ENCODE measurements around the gene DBT.

The DBT gene

GRCh38 chr1:100252901-100253300 is 3.3 kb upstream of the DBT start:
- H3K4me3 ChIP-seq (ENCODE audit: control insufficient read depth, low read depth, low read length): no peak overlapping the region
- no peak for DNase-seq (ENCODE audit: low read depth)
- TF ChIP-seq CTCF (IDR thresholded peaks at IDR 0.05; ENCODE audit: control insufficient read depth, insufficient read depth, low read depth, low read length, missing control alignments): no peak

DNA sequence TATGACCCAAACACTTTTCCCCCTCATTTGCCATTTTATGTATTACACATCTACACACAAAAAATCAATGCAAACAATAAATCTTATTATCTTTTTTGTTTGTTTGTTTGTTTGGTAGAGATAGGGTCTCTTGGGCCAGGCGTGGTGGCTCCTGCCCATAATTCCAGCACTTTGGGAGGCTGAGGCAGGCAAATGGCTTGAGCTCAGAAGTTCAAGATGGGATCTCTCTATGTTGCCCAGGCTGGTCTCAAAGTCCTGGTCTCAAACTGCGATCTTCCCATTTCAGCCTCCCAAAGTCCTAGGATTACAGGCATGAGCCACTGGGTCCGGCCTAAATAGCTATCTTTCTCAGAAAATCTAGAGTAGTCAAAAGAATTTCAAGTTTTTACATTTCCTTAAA is 1.2 kb upstream of the DBT start:
- no peak for DNase-seq (ENCODE audit: low read depth)
- H3K4me3 ChIP-seq (ENCODE audit: control insufficient read depth, low read depth, low read length): no peak overlapping the region
- no peak for TF ChIP-seq CTCF (IDR thresholded peaks at IDR 0.05; ENCODE audit: control insufficient read depth, insufficient read depth, low read depth, low read length, missing control alignments)

DNA sequence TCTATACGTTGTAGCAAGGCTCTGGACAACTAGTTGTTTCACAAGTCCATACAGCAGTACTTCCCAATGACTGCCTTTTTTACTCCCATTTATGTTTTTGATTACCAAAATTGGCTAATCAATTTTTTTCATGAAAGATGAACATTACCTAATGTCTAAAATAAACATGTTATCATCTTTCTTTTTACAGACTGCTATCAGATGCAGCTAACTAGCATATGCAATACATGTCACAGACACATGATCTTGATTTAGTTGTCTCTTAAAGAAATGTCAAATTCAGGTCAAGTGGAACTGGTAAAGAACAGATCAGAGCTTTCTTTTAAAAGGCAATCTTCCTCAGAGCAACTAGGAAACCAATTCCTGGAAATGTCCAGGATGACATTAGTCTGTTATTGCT is 630 bp upstream of the DBT start:
- no peak for DNase-seq (ENCODE audit: low read depth)
- H3K4me3 ChIP-seq (ENCODE audit: control insufficient read depth, low read depth, low read length): peak overlapping the region; percentile 85; the same call in 1 of the 2 replicates
- TF ChIP-seq CTCF (IDR thresholded peaks at IDR 0.05; ENCODE audit: control insufficient read depth, insufficient read depth, low read depth, low read length, missing control alignments): no peak

GRCh38 chr1:100249155-100249536 is 488 bp downstream of the DBT start:
- DNase-seq (ENCODE audit: low read depth): no peak
- TF ChIP-seq CTCF (IDR thresholded peaks at IDR 0.05; ENCODE audit: control insufficient read depth, insufficient read depth, low read depth, low read length, missing control alignments): no peak
- H3K4me3 ChIP-seq (ENCODE audit: control insufficient read depth, low read depth, low read length): peak overlapping the region; percentile 85

GRCh38 chr1:100246738-100247137 is 2.9 kb downstream of the DBT start:
- no peak for TF ChIP-seq CTCF (IDR thresholded peaks at IDR 0.05; ENCODE audit: control insufficient read depth, insufficient read depth, low read depth, low read length, missing control alignments)
- H3K4me3 ChIP-seq (ENCODE audit: control insufficient read depth, low read depth, low read length): no peak overlapping the region
- no peak for DNase-seq (ENCODE audit: low read depth)

- no peak for TF ChIP-seq CTCF (IDR thresholded peaks at IDR 0.05; ENCODE audit: control insufficient read depth, insufficient read depth, low read depth, low read length, missing control alignments)
- no peak for DNase-seq (ENCODE audit: low read depth)
- no peak overlapping the region for H3K4me3 ChIP-seq (ENCODE audit: control insufficient read depth, low read depth, low read length)
These were observed 9.0 kb downstream of the DBT start for GRCh38 chr1:100240631-100241030.

DNA sequence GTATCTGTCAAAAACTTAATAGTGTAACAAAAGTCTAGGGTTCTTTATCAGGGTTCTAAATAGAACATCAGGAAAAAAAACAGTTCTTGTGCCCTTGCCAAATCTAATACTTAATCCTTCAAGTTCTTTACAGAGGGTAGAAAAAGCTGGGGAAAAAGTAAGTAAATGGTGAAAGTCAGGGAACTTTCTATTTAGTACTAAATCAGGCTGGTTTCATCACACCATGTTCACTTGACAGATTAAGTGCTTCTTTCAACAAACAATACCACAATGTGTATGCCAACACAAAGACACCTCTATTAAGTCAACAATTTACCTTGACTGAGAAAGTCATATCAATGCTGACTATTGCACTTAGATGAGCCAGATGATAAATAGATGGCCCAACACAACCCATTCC is 9.7 kb downstream of the DBT start:
- no peak for TF ChIP-seq CTCF (IDR thresholded peaks at IDR 0.05; ENCODE audit: control insufficient read depth, insufficient read depth, low read depth, low read length, missing control alignments)
- no peak overlapping the region for H3K4me3 ChIP-seq (ENCODE audit: control insufficient read depth, low read depth, low read length)
- DNase-seq (ENCODE audit: low read depth): no peak
